WTC11 (cell line): Measurements from ENCODE around the gene ZNF8. TPM values are rescaled to one million over a fixed set of nuclear protein-coding genes. Genes with fewer than 3 reads are reported as not detected.
"Not testable (repeated sequence)": the region's sequence is repeated elsewhere in the genome, so short reads cannot be mapped to it uniquely, and the experiment has no call there.

Source experiments
- ATAC-seq: fragments of 200-7000 bp; cut with Tn5 transposase; 2 replicates; pipeline ENCODE4 v1.10.0; 2021; ENCODE audit warnings: mild to moderate bottlenecking, moderate library complexity
- CTCF ChIA-PET: fragments of 300-600 bp; sonication (Branson Sonifier 250); formaldehyde crosslinking; loops from one replicate; lab custom pipeline; 2021; ENCODE audit warnings: antibody characterized with exemption; lab: Charles Lee
- POLR2A ChIA-PET: fragments of 350-600 bp; sonication (Branson Sonifier 250); formaldehyde crosslinking; loops from one replicate; lab custom pipeline; 2021; ENCODE audit warnings: antibody characterized with exemption; lab: Charles Lee
- DNase-seq: peaks from one replicate; pipeline ENCODE4 v3.0.0; 2021; ENCODE audit warnings: low spot score
- H3K27ac Mint-ChIP-seq: 2 replicates; pipeline ENCODE4 v1.8.0; 2021; ENCODE audit warnings: mixed read lengths
- H3K27me3 Mint-ChIP-seq: 2 replicates; pipeline ENCODE4 v1.8.0; 2021; ENCODE audit warnings: low read depth, mild to moderate bottlenecking, moderate library complexity, mixed read lengths
- H3K36me3 Mint-ChIP-seq: 2 replicates; pipeline ENCODE4 v1.8.0; 2021; ENCODE audit warnings: mixed read lengths
- H3K4me1 Mint-ChIP-seq: 2 replicates; pipeline ENCODE4 v1.8.0; 2022; ENCODE audit warnings: mixed read lengths
- H3K4me3 Mint-ChIP-seq: 2 replicates; pipeline ENCODE4 v1.8.0; 2021; ENCODE audit warnings: mild to moderate bottlenecking, moderate library complexity, mixed read lengths
- H3K9me3 Mint-ChIP-seq: 2 replicates; pipeline ENCODE4 v1.8.0; 2021; ENCODE audit warnings: mixed read lengths
- AFF4 ChIP-seq: sonication (generic); formaldehyde crosslinking; IDR thresholded peaks from 2 replicates; pipeline ENCODE4 v1.8.1; 2023; ENCODE audit warnings: mild to moderate bottlenecking, missing genetic modification reagents, borderline replicate concordance
- ATF1 ChIP-seq: sonication (generic); formaldehyde crosslinking; IDR thresholded peaks from 2 replicates; pipeline ENCODE4 v1.8.1; 2023; ENCODE audit warnings: mild to moderate bottlenecking, moderate library complexity, missing genetic modification reagents
- E2F1 ChIP-seq: sonication (generic); formaldehyde crosslinking; IDR thresholded peaks from 2 replicates; pipeline ENCODE4 v1.8.0; 2022; ENCODE audit warnings: mild to moderate bottlenecking, missing genetic modification reagents
- E2F4 ChIP-seq: sonication (generic); formaldehyde crosslinking; IDR thresholded peaks from 2 replicates; pipeline ENCODE4 v1.8.1; 2022; ENCODE audit warnings: low read depth, mild to moderate bottlenecking, moderate library complexity, missing genetic modification reagents, borderline replicate concordance
- GTF2I ChIP-seq: fragments of 250-450 bp; sonication (Bioruptor Pico); conservative IDR thresholded peaks from 2 replicates; pipeline ENCODE4 v1.4.0; 2021; ENCODE audit warnings: mild to moderate bottlenecking
- IRF2 ChIP-seq: sonication (generic); formaldehyde crosslinking; IDR thresholded peaks from 2 replicates; pipeline ENCODE4 v1.8.0; 2022; ENCODE audit warnings: low read depth, missing genetic modification reagents, borderline replicate concordance
- KAT7 ChIP-seq: sonication (generic); formaldehyde crosslinking; IDR thresholded peaks from 2 replicates; pipeline ENCODE4 v1.8.1; 2023; ENCODE audit warnings: missing genetic modification reagents, mild to moderate bottlenecking, borderline replicate concordance
- MXD4 ChIP-seq: fragments of 250-450 bp; sonication (Bioruptor Pico); IDR thresholded peaks from 2 replicates; pipeline ENCODE4 v1.8.0; 2021; ENCODE audit warnings: mild to moderate bottlenecking, moderate library complexity, borderline replicate concordance
- RELA ChIP-seq: sonication (generic); formaldehyde crosslinking; IDR thresholded peaks from 2 replicates; pipeline ENCODE4 v1.8.1; 2022; ENCODE audit warnings: missing genetic modification reagents, mild to moderate bottlenecking, borderline replicate concordance
- SP1 ChIP-seq: sonication (generic); formaldehyde crosslinking; conservative IDR thresholded peaks from 2 replicates; pipeline ENCODE4 v1.8.1; 2022; ENCODE audit warnings: missing genetic modification reagents
- TCF7 ChIP-seq: sonication (generic); formaldehyde crosslinking; IDR thresholded peaks from 2 replicates; pipeline ENCODE4 v1.8.0; 2022; ENCODE audit warnings: mild to moderate bottlenecking, low read depth, missing genetic modification reagents, moderate library complexity
- ZNF512 ChIP-seq: sonication (generic); formaldehyde crosslinking; IDR thresholded peaks from 2 replicates; pipeline ENCODE4 v1.8.1; 2022; ENCODE audit warnings: missing genetic modification reagents, borderline replicate concordance
- total RNA-seq: library from RNA; stranded (reverse); gene quantifications from 3 replicates; pipeline ENCODE4 v1.2.3, GENCODE V29; 2021
- TF ChIP-seq, protein P1 (sequence below): sonication (generic); formaldehyde crosslinking; IDR thresholded peaks from 2 replicates; pipeline ENCODE4 v1.8.0; 2023; ENCODE audit warnings: missing genetic modification reagents
- TF ChIP-seq, protein P2 (sequence below): sonication (generic); formaldehyde crosslinking; IDR thresholded peaks from 2 replicates; pipeline ENCODE4 v1.8.1; 2022; ENCODE audit warnings: low read depth, missing genetic modification reagents, borderline replicate concordance

ZNF8 gene
- total RNA-seq, 1 experiment from 2014 or later, result 18.8 TPM

DNA sequence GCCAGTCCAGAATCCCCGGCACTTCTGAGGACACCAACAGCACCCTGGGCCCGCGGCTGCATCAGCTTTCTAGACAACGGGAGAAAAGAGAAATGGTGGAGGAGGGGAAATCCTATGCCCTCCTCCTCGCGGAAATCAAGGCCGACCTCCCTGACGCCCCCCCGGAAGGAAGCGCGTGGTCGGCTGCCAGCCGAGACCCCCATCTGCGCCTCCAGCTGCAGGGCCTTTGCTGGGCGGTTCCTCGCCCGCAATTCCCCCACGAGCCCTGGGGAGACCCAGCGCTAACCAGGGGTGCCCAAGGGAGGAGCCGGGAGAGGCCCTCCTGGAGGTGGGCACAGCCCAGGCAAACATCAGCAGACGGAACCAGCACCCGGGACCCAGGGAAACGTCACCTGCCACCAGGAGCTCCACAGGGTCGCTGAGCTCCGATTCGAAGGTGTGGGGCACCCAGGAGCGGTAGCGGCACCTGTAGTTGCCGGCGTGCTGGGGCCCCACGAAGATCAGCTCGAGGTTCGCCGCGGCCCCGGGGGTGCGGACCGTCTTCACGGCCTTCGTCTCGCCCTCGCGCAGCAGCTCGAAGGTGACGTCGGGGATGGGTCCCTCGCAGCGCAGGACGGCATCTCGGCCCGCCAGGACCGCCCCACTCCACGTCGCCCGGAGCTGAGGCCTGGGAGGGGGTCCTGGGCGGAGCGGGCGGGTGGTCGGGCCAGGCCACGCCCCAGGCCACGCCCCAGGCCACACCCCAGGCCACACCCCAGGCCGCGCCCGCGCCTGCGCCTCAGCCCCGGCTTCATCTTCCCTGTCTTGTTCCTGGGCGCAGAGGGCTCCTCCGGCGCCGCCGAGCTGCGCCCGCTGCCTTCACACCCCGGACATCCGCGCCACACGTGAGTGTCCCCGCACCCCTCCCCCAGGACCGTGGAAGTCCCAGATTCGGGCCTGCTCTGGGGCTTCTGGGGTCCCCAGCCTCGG, 68.5 kb downstream of the ZNF8 start (continued):
- TF ChIP-seq AFF4 (CRISPR knock-in tag) (no peak), E2F4 (CRISPR knock-in tag) (no peak), KAT7 (CRISPR knock-in tag) (no peak), ATF1 (no peak), GTF2I (CRISPR knock-in tag) (no peak), IRF2 (CRISPR knock-in tag) (no peak), ZNF512 (CRISPR knock-in tag) (no peak), E2F1 (peak; percentile 81; the same call in 1 of the 2 replicates), SP1 (CRISPR knock-in tag) (peak; percentile 72; the same call in 1 of the 2 replicates), RELA (no peak), MXD4 (CRISPR knock-in tag) (no peak), TCF7 (CRISPR knock-in tag) (no peak)
- TF ChIP-seq, protein P1, sequence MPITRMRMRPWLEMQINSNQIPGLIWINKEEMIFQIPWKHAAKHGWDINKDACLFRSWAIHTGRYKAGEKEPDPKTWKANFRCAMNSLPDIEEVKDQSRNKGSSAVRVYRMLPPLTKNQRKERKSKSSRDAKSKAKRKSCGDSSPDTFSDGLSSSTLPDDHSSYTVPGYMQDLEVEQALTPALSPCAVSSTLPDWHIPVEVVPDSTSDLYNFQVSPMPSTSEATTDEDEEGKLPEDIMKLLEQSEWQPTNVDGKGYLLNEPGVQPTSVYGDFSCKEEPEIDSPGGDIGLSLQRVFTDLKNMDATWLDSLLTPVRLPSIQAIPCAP (CRISPR knock-in tag), result no peak
- TF ChIP-seq, protein P2, sequence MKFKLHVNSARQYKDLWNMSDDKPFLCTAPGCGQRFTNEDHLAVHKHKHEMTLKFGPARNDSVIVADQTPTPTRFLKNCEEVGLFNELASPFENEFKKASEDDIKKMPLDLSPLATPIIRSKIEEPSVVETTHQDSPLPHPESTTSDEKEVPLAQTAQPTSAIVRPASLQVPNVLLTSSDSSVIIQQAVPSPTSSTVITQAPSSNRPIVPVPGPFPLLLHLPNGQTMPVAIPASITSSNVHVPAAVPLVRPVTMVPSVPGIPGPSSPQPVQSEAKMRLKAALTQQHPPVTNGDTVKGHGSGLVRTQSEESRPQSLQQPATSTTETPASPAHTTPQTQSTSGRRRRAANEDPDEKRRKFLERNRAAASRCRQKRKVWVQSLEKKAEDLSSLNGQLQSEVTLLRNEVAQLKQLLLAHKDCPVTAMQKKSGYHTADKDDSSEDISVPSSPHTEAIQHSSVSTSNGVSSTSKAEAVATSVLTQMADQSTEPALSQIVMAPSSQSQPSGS (CRISPR knock-in tag), result no peak

- Mint-ChIP-seq H3K27me3 (peaks cover 54% of the 10 kb centered on the region), H3K4me3 (peak overlapping the region; percentile 93)
- not testable (repeated sequence) for H3K9me3 Mint-ChIP-seq, DNase-seq, H3K36me3 Mint-ChIP-seq, H3K27ac Mint-ChIP-seq, ATAC-seq, H3K4me1 Mint-ChIP-seq
- ChIA-PET CTCF (interaction anchor here (0.7 to 3.2 kb wide), 7 partner anchors 9 to 166 kb away, joined by 3 to 22 read pairs (median 7); partner anchors contain the start of genes ZNF497 and ZNF8), POLR2A (interaction anchor here (2.9 kb wide), 1 partner anchor 15 kb away, joined by 25 read pairs; the partner anchor contains the start of gene ZNF497)
These were observed 69.3 kb downstream of the ZNF8 start for GRCh38 chr19:58348080-58348479.
